HCT116 (cell line): Measurements from ENCODE around the gene PDC. TPM values are rescaled to one million over a fixed set of nuclear protein-coding genes. Genes with fewer than 3 reads are reported as not detected.

Experiments used
- ATAC-seq: fragments of 200-7000 bp; cut with Tn5 transposase; 2 replicates; pipeline ENCODE4 v1.9.1; 2020; ENCODE audit warnings: mild to moderate bottlenecking, moderate library complexity
- BruUV-seq: library from RNA; stranded (reverse); fragments of 400-500 nt; replicated peaks from 2 replicates; lab custom pipeline; 2021; lab: Mats Ljungman, UMichigan
- CTCF ChIA-PET: fragments of 300-600 bp; sonication (Branson Sonifier 250); formaldehyde crosslinking; loops from one replicate; lab custom pipeline; 2021; ENCODE audit warnings: antibody characterized with exemption; lab: Charles Lee
- POLR2A ChIA-PET: fragments of 300-600, 350-600 bp; sonication (Branson Sonifier 250); formaldehyde crosslinking; loops from one replicate; lab custom pipeline; 2021; ENCODE audit warnings: antibody characterized with exemption; lab: Charles Lee
- RAD21 ChIA-PET, 2 experiments: fragments of 300-600 bp; sonication (Branson Sonifier 250); formaldehyde crosslinking; loops; one replicate each; lab custom pipeline; 2023; ENCODE audit warnings: low total read pairs in 2 of 2; ENCODE audit not compliant: uncharacterized antibody in 2 of 2, unreplicated experiment in 2 of 2, low non-redundant PET in 1 of 2; lab: Charles Lee
- DNase-seq: peaks from one replicate; pipeline ENCODE4 v3.0.0-alpha.2; 2010; ENCODE audit warnings: low read depth, low spot score
- H2AFZ ChIP-seq: fragments of 200-600 bp; shearing (Covaris generic), sonication (generic); 2 replicates; pipeline ENCODE4 v1.6.1; 2017; ENCODE audit warnings: low read depth, mixed run types, mixed read lengths, antibody characterized with exemption, low read length; ENCODE audit not compliant: poor library complexity, severe bottlenecking
- H3K27ac ChIP-seq: 2 replicates; pipeline ENCODE4 v1.5.1; 2012; ENCODE audit warnings: low read depth, low read length
- H3K27me3 ChIP-seq: fragments of 200-600 bp; sonication (generic); 2 replicates; pipeline ENCODE4 v1.6.1; 2016; ENCODE audit warnings: mixed run types, low read length, mixed read lengths; ENCODE audit not compliant: insufficient read depth
- H3K36me3 ChIP-seq, 2 experiments: fragments of 200-500 bp in 1 of 2; fragments of 200-600 bp in 1 of 2; sonication (Bioruptor generic) in 1 of 2; sonication (generic) in 1 of 2; 2 replicates each; pipeline versions ENCODE4 v1.5.1 to v1.6.1; 2014 to 2016; ENCODE audit warnings: low read length in 2 of 2, inconsistent platforms in 1 of 2, mixed read lengths in 1 of 2, mixed run types in 1 of 2; ENCODE audit not compliant: insufficient read depth in 2 of 2, control insufficient read depth in 1 of 2
- H3K4me1 ChIP-seq, 2 experiments: fragments of 200-600 bp in 1 of 2; sonication (generic) in 1 of 2; 2 replicates each; pipeline versions ENCODE4 v1.5.1 to v1.6.1; 2012 to 2017; ENCODE audit warnings: low read length in 2 of 2, inconsistent platforms in 1 of 2, mild to moderate bottlenecking in 1 of 2, mixed read lengths in 1 of 2, mixed run types in 1 of 2, moderate library complexity in 1 of 2; ENCODE audit not compliant: insufficient read depth in 2 of 2, control insufficient read depth in 1 of 2
- H3K4me2 ChIP-seq: fragments of 200-600 bp; sonication (generic); 2 replicates; pipeline ENCODE4 v1.6.1; 2017; ENCODE audit warnings: mixed run types, low read length, mixed read lengths
- H3K4me3 ChIP-seq, 2 experiments: fragments of 200-600 bp in 1 of 2; sonication (generic) in 1 of 2; replicated peaks in 1 of 2; 2 replicates each; pipeline ENCODE4 v1.5.1; 2011 to 2016; ENCODE audit warnings: low read length in 2 of 2, control low read depth in 1 of 2, low read depth in 1 of 2, mild to moderate bottlenecking in 1 of 2, mixed read lengths in 1 of 2, mixed run types in 1 of 2
- H3K79me2 ChIP-seq: fragments of 200-600 bp; sonication (generic); 2 replicates; pipeline ENCODE4 v1.6.1; 2017; ENCODE audit warnings: mild to moderate bottlenecking, mixed run types, low read length, moderate library complexity, mixed read lengths; ENCODE audit not compliant: insufficient read depth
- H3K9ac ChIP-seq: fragments of 200-600 bp; sonication (generic); 2 replicates; pipeline ENCODE4 v1.6.1; 2016; ENCODE audit warnings: low read length, mixed read lengths
- H3K9me2 ChIP-seq: fragments of 200-600 bp; sonication (generic), shearing (Covaris generic); 2 replicates; pipeline ENCODE4 v1.6.1; 2017; ENCODE audit warnings: mixed run types, mild to moderate bottlenecking, moderate library complexity; ENCODE audit not compliant: insufficient read depth
- H3K9me3 ChIP-seq, 2 experiments: fragments of 200-500 bp in 1 of 2; fragments of 200-600 bp in 1 of 2; sonication (Bioruptor generic) in 1 of 2; sonication (generic) in 1 of 2; 2 replicates each; pipeline ENCODE4 v1.6.1; 2014 to 2017; ENCODE audit warnings: low read length in 2 of 2, mixed read lengths in 2 of 2, inconsistent platforms in 1 of 2, low read depth in 1 of 2, mild to moderate bottlenecking in 1 of 2, mixed run types in 1 of 2, moderate library complexity in 1 of 2; ENCODE audit not compliant: control insufficient read depth in 1 of 2, insufficient read depth in 1 of 2
- H4K20me1 ChIP-seq: fragments of 200-600 bp; sonication (generic), shearing (Covaris generic); 2 replicates; pipeline ENCODE4 v1.6.1; 2017; ENCODE audit warnings: mixed run types, mild to moderate bottlenecking, moderate library complexity; ENCODE audit not compliant: insufficient read depth
- ATF3 ChIP-seq: IDR thresholded peaks from 2 replicates; pipeline ENCODE4 v1.6.1; 2012
- CEBPB ChIP-seq: IDR thresholded peaks from 2 replicates; pipeline ENCODE4 v1.6.1; 2012; ENCODE audit warnings: low read depth
- CTCF ChIP-seq, 3 experiments: fragments of 200-600 bp in 1 of 3; sonication (generic) in 1 of 3; IDR thresholded peaks in 2 of 3; conservative IDR thresholded peaks in 1 of 3; 2 replicates each; pipeline ENCODE4 v1.5.1; 2012 to 2017; ENCODE audit warnings: low read depth in 2 of 3, low read length in 2 of 3, antibody characterized with exemption in 1 of 3, borderline replicate concordance in 1 of 3, control low read depth in 1 of 3, mild to moderate bottlenecking in 1 of 3, mixed read lengths in 1 of 3, mixed run types in 1 of 3, moderate library complexity in 1 of 3; ENCODE audit not compliant: insufficient read depth in 1 of 3
- EZH2 ChIP-seq: fragments of 200-600 bp; sonication (generic); IDR thresholded peaks from 2 replicates; pipeline ENCODE4 v1.6.1; 2017; ENCODE audit warnings: antibody characterized with exemption, mixed run types
- EZH2phosphoT487 ChIP-seq: fragments of 200-600 bp; IDR thresholded peaks from 2 replicates; pipeline ENCODE4 v1.6.1; 2018; ENCODE audit warnings: antibody characterized with exemption, borderline replicate concordance
- JUND ChIP-seq: IDR thresholded peaks from 2 replicates; pipeline ENCODE4 v1.6.1; 2012
- MAX ChIP-seq: IDR thresholded peaks from 2 replicates; pipeline ENCODE4 v1.6.1; 2012
- POLR2A ChIP-seq: IDR thresholded peaks from 2 replicates; pipeline ENCODE4 v1.7.0; 2011; ENCODE audit warnings: borderline replicate concordance; ENCODE audit not compliant: insufficient read depth, insufficient read length; ENCODE audit errors: extremely low read depth
- RAD21 ChIP-seq: IDR thresholded peaks from 2 replicates; pipeline ENCODE4 v1.6.1; 2012; ENCODE audit warnings: low read depth, mild to moderate bottlenecking
- REST ChIP-seq: IDR thresholded peaks from 2 replicates; pipeline ENCODE4 v1.6.1; 2012; ENCODE audit warnings: low read depth
- SIN3A ChIP-seq: IDR thresholded peaks from 2 replicates; pipeline ENCODE4 v1.6.1; 2012; ENCODE audit warnings: low read depth
- SP1 ChIP-seq: IDR thresholded peaks from 2 replicates; pipeline ENCODE4 v1.6.1; 2012; ENCODE audit warnings: low read depth
- TCF7L2 ChIP-seq: IDR thresholded peaks from 2 replicates; pipeline ENCODE4 v1.7.0; 2011; ENCODE audit warnings: borderline replicate concordance, inconsistent platforms; ENCODE audit not compliant: insufficient read depth, insufficient read length; ENCODE audit errors: extremely low read depth
- ZNF274 ChIP-seq: fragments of 200-500 bp; sonication (Bioruptor generic); IDR thresholded peaks from 2 replicates; pipeline ENCODE4 v1.6.1; 2014; ENCODE audit warnings: mild to moderate bottlenecking, low read depth, low read length, inconsistent platforms
- intact Hi-C: fragments of 100-400 bp; cut with micrococcal nuclease; formaldehyde crosslinking; loops from 2 replicates; pipeline ENCODE4 v1.10.0; 2022
- total RNA-seq: library from RNA; stranded (reverse); gene quantifications from one replicate; pipeline ENCODE4 v1.2.1, GENCODE V29; 2021; ENCODE audit not compliant: unreplicated experiment

Gene PDC
- total RNA-seq, 1 experiment from 2014 or later: not detected

- Histone ChIP-seq H3K9me3 (no peaks in the 10 kb centered on the region), H4K20me1 (no peaks in the 10 kb centered on the region), H3K9ac (no peak overlapping the region), H3K9me2 (no peaks in the 10 kb centered on the region), H3K36me3 (no peaks in the 10 kb centered on the region), H2AFZ (no peak overlapping the region), H3K4me3 (no peak overlapping the region), H3K79me2 (no peaks in the 10 kb centered on the region), H3K27ac (no peak overlapping the region), H3K4me2 (no peak overlapping the region), H3K27me3 (no peaks in the 10 kb centered on the region), H3K4me1 (no peaks in the 10 kb centered on the region)
- ATAC-seq (no peak), DNase-seq (no peak)
- TF ChIP-seq SIN3A (no peak), POLR2A (no peak)
- ChIA-PET POLR2A (no interaction called here), CTCF (no interaction called here), RAD21 (no interaction called here)
- BruUV-seq: no TSS peak
- intact Hi-C loops: no loop called here
Observed at GRCh38 chr1:186499571-186499970, 38.7 kb upstream of the PDC start.

GRCh38 chr1:186498695-186499389, 37.9 kb upstream of the PDC start:
- BruUV-seq: no TSS peak
- Histone ChIP-seq H4K20me1 (no peaks in the 10 kb centered on the region), H3K4me2 (no peak overlapping the region), H3K9me2 (no peaks in the 10 kb centered on the region), H3K79me2 (no peaks in the 10 kb centered on the region), H3K27ac (no peak overlapping the region), H3K36me3 (no peaks in the 10 kb centered on the region), H3K27me3 (no peaks in the 10 kb centered on the region), H3K4me3 (no peak overlapping the region), H3K9ac (no peak overlapping the region), H3K4me1 (no peaks in the 10 kb centered on the region), H2AFZ (no peak overlapping the region), H3K9me3 (no peaks in the 10 kb centered on the region)
- intact Hi-C loops: no loop called here
- ATAC-seq: no peak
- RAD21 ChIA-PET: no interaction called here
- DNase-seq: no peak
- CTCF ChIA-PET: no interaction called here
- POLR2A ChIA-PET: no interaction called here
- no peak for TF ChIP-seq RAD21
- TF ChIP-seq POLR2A: no peak
- TF ChIP-seq ZNF274: no peak
- TF ChIP-seq EZH2: no peak
- no peak for TF ChIP-seq JUND
- no peak for TF ChIP-seq TCF7L2
- TF ChIP-seq SP1: no peak
- no peak for TF ChIP-seq CTCF (IDR thresholded peaks at IDR 0.05 in 2 of 3, conservative IDR thresholded peaks at IDR 0.05 in 1 of 3; ENCODE audit: borderline replicate concordance in 1 of 3, insufficient read depth in 1 of 3, low read depth in 2 of 3, low read length in 2 of 3)
- no peak for TF ChIP-seq REST
- no peak for TF ChIP-seq ATF3
- no peak for TF ChIP-seq MAX
- TF ChIP-seq CEBPB: no peak
- TF ChIP-seq EZH2phosphoT487: no peak
